Mucosa of descending colon (tissue), 3 donors: Measurements from ENCODE around the gene GSC2. TPM values are rescaled to one million over a fixed set of nuclear protein-coding genes. Genes with fewer than 3 reads are reported as not detected.

Experiments
- ATAC-seq: fragments of 200-7000 bp; cut with Tn5 transposase; one replicate; pipeline ENCODE4 v1.9.1; 2020; ENCODE audit warnings: mild to moderate bottlenecking, moderate library complexity
- DNase-seq, 3 donors: peaks; one replicate each; pipeline ENCODE4 v3.0.0-alpha.2; 2020
- H3K36me3 ChIP-seq: fragments of 200-600 bp; one replicate; pipeline ENCODE4 v1.8.0; 2021; ENCODE audit warnings: low read depth, mild to moderate bottlenecking
- H3K4me1 ChIP-seq: fragments of 200-600 bp; one replicate; pipeline ENCODE4 v1.8.0; 2021; ENCODE audit warnings: low read depth, mild to moderate bottlenecking
- H3K4me3 ChIP-seq: fragments of 200-600 bp; one replicate; pipeline ENCODE4 v1.8.0; 2021; ENCODE audit warnings: mild to moderate bottlenecking
- H3K9me3 ChIP-seq: fragments of 200-600 bp; one replicate; pipeline ENCODE4 v1.8.0; 2021; ENCODE audit warnings: mild to moderate bottlenecking
- intact Hi-C, 2 donors: fragments of 100-400 bp; cut with DNase I in 1 of 2; cut with micrococcal nuclease in 1 of 2; formaldehyde crosslinking; loops; one replicate each; pipeline versions ENCODE4 v1.11.0 to v1.11.1; 2022; cut with DNase I, micrococcal nuclease
- total RNA-seq, 3 donors: library from RNA; stranded (reverse); fragmentation: NEBNext Ultra II Directional in 2 of 3; extraction: Animal tissue kit (Norgen Biotek cat#: 25700) in 2 of 3; gene quantifications; one replicate each; pipeline versions ENCODE4 v1.2.1 to v1.2.4, GENCODE V29; 2021 to 2023
- TF ChIP-seq, protein P1 (sequence below): fragments of 200-600 bp; IDR thresholded peaks from one replicate; pipeline ENCODE4 v1.8.0; 2022; ENCODE audit warnings: antibody characterized with exemption, mild to moderate bottlenecking
- donor health status: DM: no; HTN: no; CAD: no; lungs with moderate emphysema.
- donor health status: DM: no; HTN: no; CAD: no.
- donor health status: DM: no; HTN: yes; CAD: no.

Gene GSC2
- total RNA-seq, 3 donors from 2014 or later: not detected

DNA sequence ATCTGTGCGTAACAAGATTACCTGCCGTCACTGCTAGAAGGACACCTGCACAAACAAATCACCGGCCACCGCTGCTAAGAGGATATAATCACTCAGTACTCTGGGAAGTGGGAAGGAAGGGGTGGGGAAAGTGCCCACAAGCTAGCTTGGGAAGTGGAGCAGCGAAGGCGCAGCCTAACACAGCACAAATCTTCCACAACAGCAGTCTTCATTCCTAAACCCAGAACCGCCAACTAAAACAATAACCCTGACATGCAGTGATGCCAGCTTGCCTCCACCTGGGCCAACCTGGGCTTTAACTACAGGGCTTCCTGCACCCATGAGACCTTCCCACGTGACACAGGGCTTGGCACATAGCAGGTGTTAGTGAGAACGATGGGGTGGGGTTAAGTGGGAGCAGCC is 33.0 kb downstream of the GSC2 start:
- TF ChIP-seq, protein P1, sequence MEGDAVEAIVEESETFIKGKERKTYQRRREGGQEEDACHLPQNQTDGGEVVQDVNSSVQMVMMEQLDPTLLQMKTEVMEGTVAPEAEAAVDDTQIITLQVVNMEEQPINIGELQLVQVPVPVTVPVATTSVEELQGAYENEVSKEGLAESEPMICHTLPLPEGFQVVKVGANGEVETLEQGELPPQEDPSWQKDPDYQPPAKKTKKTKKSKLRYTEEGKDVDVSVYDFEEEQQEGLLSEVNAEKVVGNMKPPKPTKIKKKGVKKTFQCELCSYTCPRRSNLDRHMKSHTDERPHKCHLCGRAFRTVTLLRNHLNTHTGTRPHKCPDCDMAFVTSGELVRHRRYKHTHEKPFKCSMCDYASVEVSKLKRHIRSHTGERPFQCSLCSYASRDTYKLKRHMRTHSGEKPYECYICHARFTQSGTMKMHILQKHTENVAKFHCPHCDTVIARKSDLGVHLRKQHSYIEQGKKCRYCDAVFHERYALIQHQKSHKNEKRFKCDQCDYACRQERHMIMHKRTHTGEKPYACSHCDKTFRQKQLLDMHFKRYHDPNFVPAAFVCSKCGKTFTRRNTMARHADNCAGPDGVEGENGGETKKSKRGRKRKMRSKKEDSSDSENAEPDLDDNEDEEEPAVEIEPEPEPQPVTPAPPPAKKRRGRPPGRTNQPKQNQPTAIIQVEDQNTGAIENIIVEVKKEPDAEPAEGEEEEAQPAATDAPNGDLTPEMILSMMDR: no peak
- Histone ChIP-seq H3K4me3 (no peak overlapping the region), H3K9me3 (no peaks in the 10 kb centered on the region), H3K4me1 (peaks cover 48% of the 10 kb centered on the region), H3K36me3 (no peaks in the 10 kb centered on the region)
- intact Hi-C loops: no loop called here
- DNase-seq: peak in 2 of 3 donors; percentile 55 to 67
- ATAC-seq: peak; percentile 60

DNA sequence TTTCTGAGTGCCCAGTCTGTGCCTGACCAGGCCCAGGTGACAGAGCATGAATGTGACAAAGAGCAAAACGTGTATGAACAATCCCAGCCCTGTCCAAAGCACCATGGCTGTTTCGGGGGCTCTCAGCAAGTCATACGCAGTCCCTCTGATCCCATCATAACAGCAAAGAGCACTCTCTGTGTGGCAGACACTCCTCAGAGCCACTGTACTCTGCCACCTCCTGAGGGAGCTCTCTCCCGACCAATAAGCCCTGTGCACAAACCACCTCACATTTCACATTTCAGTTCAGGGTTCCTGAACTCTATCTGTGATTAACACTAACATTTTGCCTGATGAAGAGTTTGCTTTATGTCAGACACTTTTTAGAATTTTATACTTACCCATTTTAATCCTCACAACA is 34.5 kb downstream of the GSC2 start:
- H3K9me3 ChIP-seq: no peaks in the 10 kb centered on the region
- no peaks in the 10 kb centered on the region for H3K36me3 ChIP-seq
- ATAC-seq (no peak), DNase-seq (no peak)
- intact Hi-C loops: no loop called here
- H3K4me1 ChIP-seq: peaks cover 44% of the 10 kb centered on the region
- TF ChIP-seq, protein P1: no peak
- no peak overlapping the region for H3K4me3 ChIP-seq

DNA sequence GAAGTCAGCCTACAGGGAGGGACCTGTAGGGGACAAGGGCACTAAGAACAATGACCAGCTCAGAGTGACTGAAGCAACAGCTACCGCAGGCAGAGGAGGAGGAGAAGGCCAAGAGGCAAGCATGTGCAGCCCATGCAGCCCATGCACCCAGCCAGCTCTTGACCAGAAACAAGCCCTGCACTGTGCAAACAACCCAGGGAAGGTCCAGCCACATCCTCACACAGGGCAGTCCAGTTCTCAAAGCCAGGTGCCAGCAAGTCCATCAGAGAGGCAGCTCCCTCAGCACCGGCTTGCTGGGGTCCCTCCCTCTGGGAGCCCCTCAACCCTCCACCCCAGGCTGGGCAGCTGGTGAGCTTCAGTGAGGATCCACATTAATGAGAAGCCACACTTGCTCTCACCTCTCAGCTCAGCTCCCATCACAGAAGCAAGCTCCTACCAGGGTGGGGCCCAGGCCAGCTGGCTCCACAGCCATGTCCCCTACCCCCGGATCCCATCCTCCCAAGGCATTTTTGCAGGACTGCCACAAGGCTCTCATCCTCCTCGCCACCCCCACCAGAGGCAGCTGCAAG is 35.0 kb downstream of the GSC2 start:
- DNase-seq (no peak), ATAC-seq (no peak)
- H3K4me3 ChIP-seq: no peak overlapping the region
- H3K36me3 ChIP-seq: no peaks in the 10 kb centered on the region
- peaks cover 44% of the 10 kb centered on the region for H3K4me1 ChIP-seq
- intact Hi-C loops: no loop called here
- TF ChIP-seq, protein P1: no peak
- no peaks in the 10 kb centered on the region for H3K9me3 ChIP-seq

DNA sequence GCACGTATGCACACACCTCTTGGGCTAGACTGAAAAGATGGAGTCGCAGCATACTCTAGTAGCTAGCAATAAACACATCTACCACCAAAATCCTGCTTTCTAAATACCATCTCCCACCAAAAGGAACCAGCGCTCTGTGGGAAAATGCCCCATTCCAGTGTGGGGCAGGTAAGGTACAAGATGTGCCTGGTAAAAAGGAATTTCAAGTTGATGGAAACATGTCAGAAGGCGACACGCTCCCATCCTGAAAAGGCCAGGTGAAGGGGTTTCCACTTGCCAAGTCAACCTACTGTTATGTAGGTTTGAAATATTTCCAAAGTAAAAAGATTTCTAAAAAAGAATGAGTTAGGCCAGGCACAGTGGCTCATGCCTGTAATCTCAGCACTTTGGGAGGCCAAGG is 36.7 kb downstream of the GSC2 start:
- ATAC-seq (no peak), DNase-seq (no peak)
- Histone ChIP-seq H3K36me3 (no peaks in the 10 kb centered on the region), H3K9me3 (no peaks in the 10 kb centered on the region), H3K4me3 (no peak overlapping the region), H3K4me1 (peaks cover 38% of the 10 kb centered on the region)
- TF ChIP-seq, protein P1: no peak
- intact Hi-C loops: no loop called here

DNA sequence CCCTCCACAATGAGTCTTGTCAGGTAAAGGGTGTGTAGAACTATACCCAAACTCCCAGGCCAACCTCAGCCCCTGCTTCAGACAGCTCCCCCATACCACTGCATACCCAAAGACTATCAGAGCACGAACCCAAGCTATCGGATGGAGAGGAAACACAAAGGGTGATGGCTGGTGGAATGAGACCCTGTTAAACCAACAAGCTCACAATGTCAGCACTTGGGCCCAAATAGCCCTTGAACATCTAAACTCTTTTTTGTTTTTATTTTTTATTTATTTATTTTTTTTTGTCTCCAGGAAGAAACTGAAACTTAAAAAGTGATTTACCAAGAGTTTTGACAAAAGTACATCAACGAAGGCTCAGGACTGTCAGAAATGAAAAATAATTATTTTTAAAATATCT is 38.5 kb downstream of the GSC2 start:
- no peak overlapping the region for H3K4me3 ChIP-seq
- H3K36me3 ChIP-seq: no peaks in the 10 kb centered on the region
- DNase-seq: no peak
- no peaks in the 10 kb centered on the region for H3K9me3 ChIP-seq
- intact Hi-C loops: no loop called here
- no peak for ATAC-seq
- H3K4me1 ChIP-seq: peaks cover 26% of the 10 kb centered on the region
- TF ChIP-seq, protein P1: no peak

DNA sequence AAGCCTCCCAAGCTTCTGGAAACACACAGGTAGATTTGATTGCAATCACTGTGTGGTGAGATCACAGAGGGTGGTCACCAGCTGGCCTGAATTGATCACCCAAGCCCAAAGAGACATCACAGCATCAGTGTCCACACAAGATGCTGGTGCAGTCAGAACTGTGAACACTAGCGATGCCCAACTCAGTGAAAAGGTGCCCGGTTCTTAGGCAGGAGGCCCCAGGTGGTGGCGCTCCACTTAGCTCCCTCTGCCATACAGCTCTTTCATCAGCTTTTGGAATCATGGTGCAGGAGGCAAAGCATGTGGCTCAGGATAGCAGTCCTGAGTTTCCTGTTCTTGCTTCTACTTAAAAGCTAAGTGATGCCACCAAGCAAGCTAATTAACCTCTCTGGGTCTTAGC is 39.0 kb downstream of the GSC2 start:
- intact Hi-C loops: no loop called here
- peaks cover 23% of the 10 kb centered on the region for H3K4me1 ChIP-seq

More for the DNA sequence above, 39.0 kb downstream of the GSC2 start:
- ATAC-seq (no peak), DNase-seq (no peak)
- TF ChIP-seq, protein P1: no peak
- Histone ChIP-seq H3K9me3 (no peaks in the 10 kb centered on the region), H3K36me3 (no peaks in the 10 kb centered on the region), H3K4me3 (no peak overlapping the region)
